ENCODE data around the gene ZMYND8.
"Not testable (repeated sequence)": the region's sequence is repeated elsewhere in the genome, so short reads cannot be mapped to it uniquely, and the experiment has no call there.

Gene ZMYND8

GRCh38 chr20:47356526-47357295 lies at the start of gene ZMYND8:
TSS of gene ZMYND8 (minus strand) at chr20:47356699. CDS start at chr20:47356670, 29 bp downstream.
- DNase-seq (ENCODE audit: low read depth, low spot score): peak; percentile 91

DNA sequence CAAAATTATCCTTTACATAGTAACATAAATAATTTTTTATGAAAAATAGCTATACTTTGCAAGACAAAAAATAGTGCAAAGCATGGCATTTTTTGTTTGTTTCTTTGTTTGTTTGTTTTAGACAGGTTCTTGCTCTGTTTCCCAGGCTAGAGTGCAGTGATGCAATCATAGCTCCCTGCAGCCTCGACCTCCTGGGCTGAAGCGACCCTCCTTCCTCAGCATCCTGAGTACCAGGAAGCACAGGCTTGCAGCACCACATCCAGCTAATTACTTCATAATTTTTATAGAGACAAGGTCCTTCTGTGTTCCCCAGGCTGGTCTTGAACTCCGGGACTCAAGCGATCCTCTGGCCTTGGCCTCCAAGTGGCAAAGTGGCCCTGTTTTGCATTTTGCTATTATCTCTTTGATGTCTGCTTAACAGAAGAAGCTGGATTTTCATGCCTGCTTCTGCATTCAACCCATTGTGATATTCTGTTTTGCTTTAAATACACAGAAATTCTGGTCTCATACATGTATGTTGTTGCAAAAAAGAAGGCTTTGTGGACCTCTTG lies 49.4 kb upstream of the ZMYND8 start:
- DNase-seq (ENCODE audit: low read depth, low spot score): no peak

- no peak for DNase-seq (ENCODE audit: low read depth, low spot score)
Measured at GRCh38 chr20:47400685-47401084, 44.2 kb upstream of the ZMYND8 start.

GRCh38 chr20:47397652-47398301 lies 41.3 kb upstream of the ZMYND8 start:
- DNase-seq (ENCODE audit: low read depth, low spot score): no peak

- DNase-seq (ENCODE audit: low read depth, low spot score): no peak
Measured at GRCh38 chr20:47396762-47397476, 40.4 kb upstream of the ZMYND8 start.

- not testable (repeated sequence) for DNase-seq (ENCODE audit: low read depth, low spot score)
Measured at GRCh38 chr20:47393796-47394514, 37.5 kb upstream of the ZMYND8 start.

DNA sequence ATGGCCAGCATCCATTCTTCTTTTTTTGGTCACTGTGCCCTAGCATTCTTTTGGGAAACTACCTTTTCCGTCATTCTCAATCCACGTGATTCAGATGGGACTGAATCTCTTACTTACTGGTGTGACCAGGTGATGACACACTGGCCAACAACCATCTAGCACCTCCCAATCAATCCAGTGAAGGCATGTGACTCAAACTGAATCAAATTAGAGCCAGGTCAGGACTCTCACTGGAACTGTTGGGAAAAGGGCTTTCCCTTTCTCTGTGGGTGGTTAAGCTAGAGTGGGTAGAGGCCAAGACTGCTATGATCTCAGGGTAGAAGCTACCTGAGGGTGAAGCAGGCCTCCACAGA lies 36.2 kb upstream of the ZMYND8 start:
- no peak for DNase-seq (ENCODE audit: low read depth, low spot score)

- no peak for DNase-seq (ENCODE audit: low read depth, low spot score)
Measured at GRCh38 chr20:47392015-47392720, 35.7 kb upstream of the ZMYND8 start.

- DNase-seq (ENCODE audit: low read depth, low spot score): no peak
Measured at GRCh38 chr20:47391276-47392010, 34.9 kb upstream of the ZMYND8 start.

GRCh38 chr20:47389867-47390347 lies 33.4 kb upstream of the ZMYND8 start:
- no peak for DNase-seq (ENCODE audit: low read depth, low spot score)

DNA sequence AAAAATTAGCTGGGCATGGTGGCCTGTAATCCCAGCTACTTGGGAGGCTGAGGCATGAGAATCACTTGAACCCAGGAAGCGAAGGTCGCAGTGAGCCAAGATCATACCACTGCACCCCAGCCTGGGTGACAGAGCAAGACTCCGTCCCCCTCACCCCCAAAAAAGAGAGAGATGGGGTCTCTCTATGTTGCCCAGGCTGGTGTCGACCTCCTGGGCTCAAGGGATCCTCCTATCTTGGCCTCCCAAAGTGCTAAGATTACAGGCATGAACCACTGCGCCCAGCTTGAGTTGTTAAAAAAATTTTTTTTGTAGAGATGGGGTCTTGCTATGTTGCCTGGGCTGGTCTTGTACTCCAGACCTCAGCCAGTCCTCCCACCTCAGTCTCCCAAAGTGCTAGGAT lies 29.5 kb upstream of the ZMYND8 start:
- not testable (repeated sequence) for DNase-seq (ENCODE audit: low read depth, low spot score)

DNA sequence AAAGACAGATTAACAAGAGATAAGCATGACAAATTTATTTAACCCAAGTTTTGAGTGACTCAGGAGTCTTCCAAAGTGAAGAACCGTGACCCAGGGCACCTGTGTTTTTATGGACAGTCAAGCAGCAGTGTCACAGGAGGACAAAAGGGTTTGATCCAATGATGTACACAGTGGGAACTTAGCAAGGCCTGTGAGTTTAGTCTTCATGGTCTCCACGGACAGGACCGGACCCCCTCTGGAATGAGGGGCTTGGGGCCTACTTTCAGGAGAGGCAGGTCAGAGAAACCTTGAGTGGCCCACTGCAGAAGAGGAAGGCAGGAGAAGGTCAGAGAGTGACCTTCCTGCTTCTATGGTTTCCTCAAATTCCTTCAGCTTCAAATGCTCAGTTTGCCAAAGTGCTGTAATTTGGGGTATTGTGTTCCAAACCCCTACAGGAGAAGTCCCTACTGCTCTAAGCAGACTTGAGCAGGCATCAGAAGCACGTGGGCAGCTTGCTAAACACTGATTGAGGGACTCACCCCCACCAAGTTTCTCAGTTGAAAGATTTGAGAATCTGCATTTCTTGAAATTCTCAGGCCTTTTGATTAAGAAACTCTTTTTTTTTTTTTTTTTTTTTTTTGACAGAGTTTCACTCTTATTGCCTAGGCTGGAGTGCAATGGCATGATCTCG lies 26.4 kb upstream of the ZMYND8 start:
- DNase-seq (ENCODE audit: low read depth, low spot score): no peak

- DNase-seq (ENCODE audit: low read depth, low spot score): no peak
Measured at GRCh38 chr20:47380481-47380880, 24.0 kb upstream of the ZMYND8 start.

- no peak for DNase-seq (ENCODE audit: low read depth, low spot score)
Measured at GRCh38 chr20:47379433-47380150, 23.1 kb upstream of the ZMYND8 start.

DNA sequence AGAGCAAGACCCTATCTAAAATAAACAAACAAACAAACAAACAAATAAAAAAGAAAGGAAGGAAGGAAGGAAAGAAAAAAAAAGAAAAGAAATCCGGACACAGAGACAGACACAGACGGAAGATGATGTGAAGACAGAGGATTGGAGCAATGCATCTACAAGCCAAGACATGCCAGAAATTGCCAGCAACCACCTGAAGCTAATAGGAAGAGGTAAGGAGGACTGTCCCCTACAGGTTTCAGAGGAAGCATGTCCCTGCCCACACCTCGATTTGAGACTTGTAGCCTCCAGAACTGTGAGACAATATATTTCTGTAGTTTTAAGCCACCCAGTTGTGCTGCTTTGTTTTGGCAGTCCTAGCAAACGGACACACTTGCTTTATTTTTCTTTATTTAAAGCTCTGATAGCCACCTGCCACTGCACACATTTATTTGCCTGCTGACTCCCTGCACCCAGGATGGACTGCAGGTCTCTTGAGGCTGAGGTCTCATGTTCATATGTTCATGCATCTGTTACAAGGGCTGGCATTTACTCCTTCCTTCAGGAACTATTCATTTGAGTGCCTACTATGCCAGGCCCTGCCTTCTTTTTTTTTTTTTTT lies 20.7 kb upstream of the ZMYND8 start:
- no peak for DNase-seq (ENCODE audit: low read depth, low spot score)

GRCh38 chr20:47376096-47376643 lies 19.7 kb upstream of the ZMYND8 start:
- DNase-seq (ENCODE audit: low read depth, low spot score): not testable (repeated sequence)

DNA sequence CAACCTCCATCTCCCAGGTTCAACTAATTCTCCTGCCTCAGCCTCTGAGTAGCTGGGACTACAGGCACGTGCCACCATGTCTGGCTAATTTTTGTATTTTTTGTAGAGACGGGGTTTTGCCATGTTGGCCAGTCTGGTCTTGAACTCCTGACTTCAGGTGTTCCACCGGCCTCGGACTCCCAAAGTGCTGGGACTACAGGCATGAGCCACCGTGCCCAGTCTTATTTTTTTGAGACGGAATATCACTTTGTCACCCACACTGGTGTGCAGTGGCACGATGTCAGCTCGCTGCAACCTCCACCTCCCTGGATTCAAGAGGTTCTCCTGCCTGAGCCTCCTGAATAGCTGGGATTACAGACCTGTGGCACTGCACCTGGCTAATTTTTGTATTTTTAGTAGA lies 17.6 kb upstream of the ZMYND8 start:
- DNase-seq (ENCODE audit: low read depth, low spot score): not testable (repeated sequence)

DNA sequence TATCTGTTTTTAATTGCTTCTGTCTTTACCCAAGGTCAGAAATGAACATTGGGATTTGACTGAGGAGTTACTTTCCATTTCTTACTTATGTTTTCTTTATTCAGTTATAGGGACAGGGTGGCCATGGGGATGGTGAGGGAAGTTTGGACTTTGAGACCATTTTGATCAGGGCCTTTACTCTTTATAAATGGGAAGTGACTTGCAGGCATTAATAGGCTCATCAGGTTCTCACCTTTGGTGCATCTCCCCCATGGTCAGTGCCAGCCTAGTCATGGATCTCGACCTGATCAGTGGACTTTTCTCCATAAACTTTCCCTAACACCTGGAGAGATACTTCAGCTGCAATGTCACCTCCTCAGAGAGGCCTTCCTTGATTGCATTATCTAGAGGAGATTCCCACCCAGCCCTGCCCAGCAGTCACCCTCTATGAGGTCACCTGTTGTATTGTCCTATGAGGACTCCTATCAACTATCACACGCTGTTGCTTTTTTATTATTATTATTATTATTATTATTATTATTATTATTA lies 16.8 kb upstream of the ZMYND8 start:
- DNase-seq (ENCODE audit: low read depth, low spot score): no peak
